Esophagus muscularis mucosa (tissue), 4 donors: ENCODE data around the gene TSHZ3.

Source experiments
- CTCF ChIP-seq, 3 experiments: fragments of 200-600 bp in 2 of 3; fragments of 450-650 bp in 1 of 3; sonication (generic) in 2 of 3; IDR thresholded peaks; one replicate each; pipeline ENCODE4 v1.5.1; 2017 to 2019; ENCODE audit warnings: antibody characterized with exemption in 3 of 3, mild to moderate bottlenecking in 2 of 3, moderate library complexity in 1 of 3
- EP300 ChIP-seq: sonication (generic); formaldehyde crosslinking; IDR thresholded peaks from one replicate; pipeline ENCODE4 v1.6.1; 2017; ENCODE audit warnings: antibody characterized with exemption
- POLR2A ChIP-seq: fragments of 450-650 bp; IDR thresholded peaks from one replicate; pipeline ENCODE4 v1.6.1; 2017; ENCODE audit warnings: antibody characterized with exemption, moderate library complexity, mild to moderate bottlenecking, low read depth
- POLR2AphosphoS5 ChIP-seq, 2 donors: sonication (generic); formaldehyde crosslinking; IDR thresholded peaks; one replicate each; pipeline ENCODE4 v1.6.1; 2017; ENCODE audit warnings: antibody characterized with exemption in 2 of 2

DNA sequence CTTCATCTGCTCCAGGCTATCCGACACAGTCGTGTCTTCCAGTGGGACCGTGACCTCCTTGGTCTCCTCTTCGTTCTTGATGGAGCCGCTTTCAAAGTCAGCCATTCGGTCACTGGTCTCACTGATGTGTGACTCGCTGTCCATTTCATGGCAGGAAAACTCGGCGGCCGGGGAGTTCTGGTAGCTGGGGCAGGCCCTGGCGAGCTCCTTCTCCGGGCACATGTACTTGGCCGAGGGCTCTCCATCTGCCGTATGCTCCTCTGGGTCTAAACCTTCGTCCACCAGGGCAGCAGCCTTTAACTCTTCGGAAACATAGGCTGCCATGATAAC, 69.8 kb downstream of the TSHZ3 start:
- TF ChIP-seq CTCF (IDR thresholded peaks at IDR 0.05): no peak
- TF ChIP-seq EP300: no peak
- TF ChIP-seq POLR2AphosphoS5 (IDR thresholded peaks at IDR 0.05): no peak
- TF ChIP-seq POLR2A: no peak
